Right atrium auricular region (tissue), 2 donors: Measurements from ENCODE around the gene PCBP3. TPM values are rescaled to one million over a fixed set of nuclear protein-coding genes. Genes with fewer than 3 reads are reported as not detected.

Source experiments
- DNase-seq: peaks from one replicate; pipeline ENCODE4 v3.0.0-alpha.2; 2019; ENCODE audit warnings: low spot score
- H3K27ac ChIP-seq, 2 donors: fragments of 200-600 bp; sonication (generic); 1 replicate in 1 of 2; 2 replicates in 1 of 2; pipeline ENCODE4 v1.5.1; 2016 to 2019
- H3K27me3 ChIP-seq, 2 donors: fragments of 200-600 bp; sonication (generic); one replicate each; pipeline versions ENCODE4 v1.5.1 to v1.6.0; 2017 to 2019
- H3K36me3 ChIP-seq: fragments of 200-600 bp; sonication (generic); one replicate; pipeline ENCODE4 v1.5.1; 2016
- H3K4me1 ChIP-seq, 2 donors: fragments of 200-600 bp; sonication (generic); one replicate each; pipeline versions ENCODE4 v1.5.1 to v1.6.0; 2017 to 2019
- H3K4me3 ChIP-seq, 2 donors: fragments of 200-600 bp; sonication (generic); 1 replicate in 1 of 2; 2 replicates in 1 of 2; pipeline ENCODE4 v1.5.1; 2017 to 2019; ENCODE audit warnings: mild to moderate bottlenecking in 1 of 2, moderate library complexity in 1 of 2
- H3K9me3 ChIP-seq, 2 donors: fragments of 200-600 bp; sonication (generic); one replicate each; pipeline ENCODE4 v1.5.1; 2019
- total RNA-seq, 2 donors: library from RNA; depleted of rRNA; stranded (reverse); fragments of >200 nt; gene quantifications; one replicate each; pipeline ENCODE4 v1.1.0, GENCODE V29; 2016
- TF ChIP-seq, protein P1 (sequence below), 2 donors: fragments of 200-600 bp; sonication (generic); IDR thresholded peaks; one replicate each; pipeline ENCODE4 v1.5.1; 2019; ENCODE audit warnings: antibody characterized with exemption in 2 of 2

The PCBP3 gene
- total RNA-seq = 1 to 10 TPM; 2.3 to 5.2 TPM

DNA sequence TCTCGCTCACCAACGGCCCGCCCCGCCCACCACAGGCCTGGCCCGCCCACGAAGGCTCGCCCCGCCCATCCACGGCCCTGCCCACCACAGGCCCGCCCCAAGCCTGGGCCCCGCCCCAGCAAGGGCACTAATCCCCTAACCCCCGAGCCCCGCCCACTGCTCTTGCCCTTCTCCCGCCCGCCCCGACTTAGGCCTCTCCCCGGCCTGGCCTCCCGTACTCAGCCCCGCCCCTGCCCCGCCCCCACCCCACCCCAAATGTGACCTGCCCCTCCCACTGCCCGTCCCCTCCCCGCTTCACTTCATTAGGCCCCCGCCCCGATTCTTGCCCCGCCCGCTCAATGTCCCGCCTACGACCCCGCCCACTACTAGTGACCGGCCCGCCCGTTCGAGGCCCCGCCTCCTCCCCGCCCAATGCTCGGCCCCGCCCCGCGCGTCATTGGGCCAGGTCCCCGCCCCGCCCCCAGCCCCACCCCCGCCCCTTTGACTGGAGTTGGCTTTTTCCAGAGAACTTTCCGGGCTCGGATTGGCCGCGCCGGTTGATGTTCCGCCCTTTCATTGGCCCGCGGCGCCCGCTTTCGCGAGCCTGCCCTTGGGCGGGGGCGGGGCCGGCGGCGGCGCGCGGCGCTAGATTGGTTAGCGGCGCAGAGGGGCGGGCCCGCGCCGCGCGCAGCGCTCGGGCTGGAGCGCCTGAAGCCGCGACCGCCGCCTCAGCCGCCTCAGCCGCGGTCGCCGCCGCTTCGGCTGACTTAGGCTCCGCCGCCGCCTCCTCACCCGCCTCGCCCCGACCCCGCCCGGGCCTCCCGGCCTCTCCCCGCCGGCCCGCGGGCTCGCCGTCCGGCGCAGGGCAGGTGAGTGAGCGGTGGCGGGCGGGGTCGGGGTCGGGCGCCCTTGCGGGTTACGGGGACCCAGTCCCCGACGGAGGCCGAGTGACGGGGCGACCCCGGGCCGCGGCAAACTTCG lies at the start of gene PCBP3:
PCBP3 (plus strand) TSS at position 705 of the 960 bp plus-strand sequence. CDS start 206,361 bp downstream, outside the sequence.
- H3K27ac ChIP-seq = peak within 1 kb of the TSS in 1 of 2 donors; percentile 13
- peaks cover 0 to 4% of the 10 kb centered on the region in 2 donors for H3K4me1 ChIP-seq
- no peaks in the 10 kb centered on the region for H3K36me3 ChIP-seq
- H3K27me3 ChIP-seq = no peaks in the 10 kb centered on the region
- no peaks in the 10 kb centered on the region for H3K9me3 ChIP-seq
- TF ChIP-seq, protein P1, sequence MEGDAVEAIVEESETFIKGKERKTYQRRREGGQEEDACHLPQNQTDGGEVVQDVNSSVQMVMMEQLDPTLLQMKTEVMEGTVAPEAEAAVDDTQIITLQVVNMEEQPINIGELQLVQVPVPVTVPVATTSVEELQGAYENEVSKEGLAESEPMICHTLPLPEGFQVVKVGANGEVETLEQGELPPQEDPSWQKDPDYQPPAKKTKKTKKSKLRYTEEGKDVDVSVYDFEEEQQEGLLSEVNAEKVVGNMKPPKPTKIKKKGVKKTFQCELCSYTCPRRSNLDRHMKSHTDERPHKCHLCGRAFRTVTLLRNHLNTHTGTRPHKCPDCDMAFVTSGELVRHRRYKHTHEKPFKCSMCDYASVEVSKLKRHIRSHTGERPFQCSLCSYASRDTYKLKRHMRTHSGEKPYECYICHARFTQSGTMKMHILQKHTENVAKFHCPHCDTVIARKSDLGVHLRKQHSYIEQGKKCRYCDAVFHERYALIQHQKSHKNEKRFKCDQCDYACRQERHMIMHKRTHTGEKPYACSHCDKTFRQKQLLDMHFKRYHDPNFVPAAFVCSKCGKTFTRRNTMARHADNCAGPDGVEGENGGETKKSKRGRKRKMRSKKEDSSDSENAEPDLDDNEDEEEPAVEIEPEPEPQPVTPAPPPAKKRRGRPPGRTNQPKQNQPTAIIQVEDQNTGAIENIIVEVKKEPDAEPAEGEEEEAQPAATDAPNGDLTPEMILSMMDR (IDR thresholded peaks at IDR 0.05) = no peak
- DNase-seq = peak; percentile 94
- peak within 1 kb of the TSS; percentile 43 to 57 for H3K4me3 ChIP-seq

DNA sequence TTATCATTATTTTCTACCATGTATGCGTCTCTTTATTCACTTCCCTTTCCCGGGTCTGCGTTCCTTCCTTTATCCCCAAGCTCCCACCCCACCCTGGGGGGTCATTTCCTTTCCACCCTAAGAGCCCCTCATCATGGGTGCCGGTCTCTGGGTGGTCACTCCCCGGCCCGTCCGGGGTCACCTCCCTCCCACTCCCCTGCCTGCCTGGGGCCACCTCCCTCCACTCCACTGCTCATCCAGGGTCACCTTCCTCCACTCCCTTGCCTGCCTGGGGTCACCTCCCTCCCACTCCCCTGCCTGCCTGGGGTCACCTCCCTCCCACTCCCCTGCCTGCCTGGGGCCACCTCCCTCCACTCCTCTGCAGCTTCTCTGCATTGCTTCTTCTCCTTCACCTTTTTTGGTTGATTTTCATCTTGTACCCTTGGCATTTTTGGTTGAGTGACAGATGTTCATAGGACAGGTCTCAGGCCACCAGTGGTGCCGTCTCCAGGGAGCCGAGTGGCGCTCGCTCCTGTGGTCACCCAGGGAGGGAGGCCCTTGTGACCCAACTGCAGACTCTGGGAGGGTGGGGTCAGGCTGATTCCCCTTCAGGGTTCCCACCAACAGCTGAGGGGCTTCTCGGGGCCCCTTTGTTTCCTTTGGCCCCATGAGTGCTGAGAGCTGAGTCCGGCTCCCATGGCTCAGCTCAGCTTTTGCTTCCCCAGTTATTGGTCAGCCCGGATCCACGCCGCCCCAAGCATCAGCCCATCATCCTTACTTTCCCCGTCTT lies 48.6 kb upstream of the PCBP3 start:
- no peak overlapping the region for H3K4me3 ChIP-seq
- TF ChIP-seq, protein P1 (IDR thresholded peaks at IDR 0.05) = no peak

DNA sequence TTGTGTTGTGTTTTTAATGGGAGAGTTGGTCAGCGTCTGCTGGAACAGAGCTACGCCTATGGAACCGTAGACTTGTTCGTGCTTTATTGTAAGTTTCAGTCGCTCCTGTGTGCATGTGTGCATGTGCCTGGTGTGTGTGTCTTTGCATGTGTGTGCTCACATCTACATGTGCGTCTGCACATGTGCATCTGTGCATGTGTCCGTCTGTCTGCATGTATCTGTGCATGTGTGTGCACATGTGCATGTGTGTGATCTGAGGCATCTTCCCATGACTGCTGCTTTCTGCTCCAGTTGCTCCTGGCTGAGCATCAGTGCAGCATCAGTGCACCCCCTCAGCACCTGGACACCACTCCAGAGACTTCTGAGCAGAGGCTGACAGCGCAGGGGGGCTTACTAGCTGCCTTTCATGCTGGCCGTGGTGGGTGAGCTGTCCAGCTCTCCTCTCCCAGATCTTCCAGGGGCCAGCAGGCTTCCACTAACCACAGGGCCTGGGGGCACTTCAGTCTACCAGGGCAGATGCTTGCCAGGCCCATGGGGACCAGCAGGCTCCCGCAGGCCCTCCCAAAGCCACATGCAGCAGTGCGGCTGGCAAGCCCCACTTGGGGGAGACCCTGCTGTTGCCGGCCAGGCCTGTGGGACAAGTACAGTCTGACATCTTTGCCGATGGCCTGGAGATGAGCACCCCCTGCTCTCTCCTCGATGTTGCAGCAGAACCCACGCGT lies 47.8 kb upstream of the PCBP3 start:
- Histone ChIP-seq H3K4me3 (no peak overlapping the region), H3K9me3 (no peaks in the 10 kb centered on the region)
- DNase-seq = no peak

More for the DNA sequence above, 48.6 kb upstream of the PCBP3 start:
- no peak for DNase-seq
- no peaks in the 10 kb centered on the region for H3K9me3 ChIP-seq
- H3K27me3 ChIP-seq = no peaks in the 10 kb centered on the region
- no peak overlapping the region for H3K27ac ChIP-seq
- peaks cover 0 to 19% of the 10 kb centered on the region in 2 donors for H3K4me1 ChIP-seq
- no peaks in the 10 kb centered on the region for H3K36me3 ChIP-seq

DNA sequence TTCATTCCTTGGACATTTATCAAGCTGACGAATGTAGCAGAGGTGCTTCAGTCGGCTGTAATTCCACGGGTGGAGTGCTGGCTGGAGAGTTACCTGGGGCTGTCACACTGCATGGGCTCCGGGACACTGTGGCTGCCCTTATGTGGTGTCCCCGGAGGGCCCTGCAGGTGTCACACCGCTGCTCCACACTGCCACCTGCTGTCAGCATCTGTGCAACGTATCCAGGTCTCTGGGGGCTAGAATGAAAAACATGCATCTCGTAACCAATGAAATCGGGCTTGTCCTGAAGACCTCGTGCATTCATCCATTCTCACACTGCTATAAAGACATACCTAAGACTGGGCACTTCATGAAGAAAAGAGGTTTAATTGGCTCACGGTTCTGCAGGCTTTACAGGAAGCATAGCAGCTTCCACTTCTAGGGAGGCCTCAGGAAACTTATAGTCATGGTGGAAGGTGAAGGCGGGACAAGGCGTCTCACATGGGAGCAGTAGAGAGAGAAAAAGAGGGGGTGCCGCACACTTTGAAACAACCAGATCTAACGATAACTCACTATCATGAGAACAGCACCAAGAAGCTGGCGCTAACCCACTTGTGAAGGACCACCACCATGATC lies 46.7 kb upstream of the PCBP3 start:
- no peak overlapping the region for H3K27ac ChIP-seq
- no peaks in the 10 kb centered on the region for H3K9me3 ChIP-seq
- H3K27me3 ChIP-seq = no peaks in the 10 kb centered on the region
- TF ChIP-seq, protein P1 (IDR thresholded peaks at IDR 0.05) = peak; percentile 58 to 87
- no peak overlapping the region for H3K4me3 ChIP-seq
- no peaks in the 10 kb centered on the region for H3K36me3 ChIP-seq
- H3K4me1 ChIP-seq = peaks cover 0 to 6% of the 10 kb centered on the region in 2 donors
- no peak for DNase-seq

More for the DNA sequence above, 47.8 kb upstream of the PCBP3 start:
- Histone ChIP-seq H3K27me3 (no peaks in the 10 kb centered on the region), H3K4me1 (peaks cover 0 to 12% of the 10 kb centered on the region in 2 donors), H3K36me3 (no peaks in the 10 kb centered on the region), H3K27ac (no peak overlapping the region)
- TF ChIP-seq, protein P1 (IDR thresholded peaks at IDR 0.05) = no peak

DNA sequence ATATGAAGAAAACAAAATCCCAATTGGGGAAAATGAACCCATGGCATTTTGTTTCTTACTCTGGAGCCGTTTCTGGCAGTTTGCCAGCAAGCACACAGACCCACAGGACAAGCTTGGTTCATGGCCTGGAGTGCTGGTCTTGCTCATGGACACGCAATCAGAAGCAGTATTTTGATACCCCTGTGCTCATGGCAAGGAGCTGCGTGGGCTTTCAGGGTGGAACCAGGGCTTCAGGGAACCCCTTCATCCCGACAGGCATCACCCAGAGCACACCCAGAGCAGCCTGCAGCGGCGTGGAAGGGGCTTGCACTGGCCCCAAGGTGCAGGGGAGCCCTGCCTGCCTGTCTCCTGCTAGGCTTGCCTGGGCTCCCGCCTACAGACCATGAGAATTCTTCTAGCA lies 45.4 kb upstream of the PCBP3 start:
- Histone ChIP-seq H3K27me3 (no peaks in the 10 kb centered on the region), H3K27ac (no peak overlapping the region), H3K9me3 (peaks cover 0 to 10% of the 10 kb centered on the region in 2 donors), H3K4me3 (no peak overlapping the region), H3K36me3 (no peaks in the 10 kb centered on the region), H3K4me1 (no peaks in the 10 kb centered on the region)
- DNase-seq = no peak
- TF ChIP-seq, protein P1 (IDR thresholded peaks at IDR 0.05) = no peak
